GM19397 (cell line): ENCODE data around the gene MICALL2.
A peak's percentile ranks its signal among the peaks of the same experiment; 100 is the strongest.

Source experiments
- ATAC-seq: cut with Tn5 transposase; IDR thresholded peaks from one replicate; pipeline ENCODE4 v1.9.1; 2021; ENCODE audit warnings: mild to moderate bottlenecking, moderate library complexity; ENCODE audit not compliant: unreplicated experiment

MICALL2 gene

DNA sequence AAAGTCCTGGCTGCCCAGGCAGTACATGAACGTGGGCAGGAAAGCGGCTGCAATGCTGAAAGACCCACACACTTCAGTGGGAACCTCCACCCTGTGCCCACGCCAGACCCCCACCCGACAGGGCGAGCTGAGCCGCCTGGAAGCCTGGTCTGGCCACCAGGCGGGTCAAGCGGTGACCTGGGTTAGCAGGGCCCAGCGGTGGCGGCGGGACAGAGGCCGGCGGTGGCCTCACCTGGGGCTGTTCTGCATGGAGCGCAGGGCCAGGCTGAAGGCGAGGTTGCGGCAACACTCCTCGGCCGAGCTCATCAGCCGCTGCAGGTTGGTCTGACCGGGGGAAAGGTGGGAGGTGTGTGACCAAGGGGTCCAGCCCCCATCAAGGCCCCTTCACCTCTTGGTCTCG is 11.6 kb upstream of the MICALL2 start:
- no peak for ATAC-seq

DNA sequence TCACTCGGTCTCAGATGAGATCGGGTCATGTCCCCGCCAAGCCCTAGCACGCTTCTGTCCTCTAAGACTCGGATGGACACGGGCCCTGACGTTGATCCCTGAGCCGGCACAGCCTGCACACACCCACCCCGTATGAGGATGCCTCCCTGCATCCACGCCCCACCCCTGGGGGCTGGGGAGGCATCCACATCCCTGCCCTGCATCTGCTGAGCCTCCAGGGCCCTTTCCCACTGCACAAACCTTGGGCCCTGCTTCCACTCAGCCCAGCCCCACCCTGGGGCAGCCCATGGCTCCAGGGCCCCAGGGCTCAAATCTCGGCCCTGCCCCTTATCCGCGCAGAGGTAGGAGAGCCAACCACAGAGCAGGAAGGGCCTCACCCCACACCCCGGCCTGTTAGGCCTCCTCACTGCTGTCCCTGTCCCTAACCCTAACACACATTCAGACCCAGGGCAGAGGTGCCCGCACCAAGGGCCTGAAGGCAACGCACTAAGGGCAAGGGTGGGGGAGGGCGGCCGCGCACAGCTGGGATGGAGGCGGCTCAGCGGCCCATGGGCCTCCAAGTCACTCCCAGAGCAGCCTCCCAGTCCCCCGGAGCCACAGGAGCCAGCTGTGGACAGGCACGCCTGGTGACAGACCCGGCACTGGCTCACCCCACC is 9.5 kb upstream of the MICALL2 start:
- no peak for ATAC-seq

GRCh38 chr7:1468203-1468602 is 8.9 kb upstream of the MICALL2 start:
- ATAC-seq, result no peak

- ATAC-seq, result no peak
Measured at GRCh38 chr7:1466524-1467271, 7.4 kb upstream of the MICALL2 start.

DNA sequence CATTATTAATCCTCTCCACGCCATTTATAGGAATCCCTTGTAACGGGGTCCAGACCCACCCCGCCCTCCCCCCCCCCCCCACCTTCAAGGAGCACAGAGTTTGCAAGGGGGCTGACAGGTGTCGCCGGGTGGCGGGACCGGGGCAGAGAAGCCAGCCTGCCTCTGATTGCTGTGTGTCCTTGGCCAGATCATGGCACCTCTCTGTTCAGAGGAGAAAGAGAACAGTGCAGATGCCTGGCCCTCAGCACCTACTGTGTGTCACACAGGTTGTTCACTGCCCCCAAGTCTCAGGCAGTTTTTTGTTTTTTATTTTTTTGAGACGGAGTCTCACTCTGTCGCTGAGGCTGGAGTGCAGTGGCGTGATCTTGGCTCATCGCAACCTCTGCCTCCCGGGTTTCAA is 5.4 kb upstream of the MICALL2 start:
- no peak for ATAC-seq

GRCh38 chr7:1463676-1464223 is 4.5 kb upstream of the MICALL2 start:
- no peak for ATAC-seq

DNA sequence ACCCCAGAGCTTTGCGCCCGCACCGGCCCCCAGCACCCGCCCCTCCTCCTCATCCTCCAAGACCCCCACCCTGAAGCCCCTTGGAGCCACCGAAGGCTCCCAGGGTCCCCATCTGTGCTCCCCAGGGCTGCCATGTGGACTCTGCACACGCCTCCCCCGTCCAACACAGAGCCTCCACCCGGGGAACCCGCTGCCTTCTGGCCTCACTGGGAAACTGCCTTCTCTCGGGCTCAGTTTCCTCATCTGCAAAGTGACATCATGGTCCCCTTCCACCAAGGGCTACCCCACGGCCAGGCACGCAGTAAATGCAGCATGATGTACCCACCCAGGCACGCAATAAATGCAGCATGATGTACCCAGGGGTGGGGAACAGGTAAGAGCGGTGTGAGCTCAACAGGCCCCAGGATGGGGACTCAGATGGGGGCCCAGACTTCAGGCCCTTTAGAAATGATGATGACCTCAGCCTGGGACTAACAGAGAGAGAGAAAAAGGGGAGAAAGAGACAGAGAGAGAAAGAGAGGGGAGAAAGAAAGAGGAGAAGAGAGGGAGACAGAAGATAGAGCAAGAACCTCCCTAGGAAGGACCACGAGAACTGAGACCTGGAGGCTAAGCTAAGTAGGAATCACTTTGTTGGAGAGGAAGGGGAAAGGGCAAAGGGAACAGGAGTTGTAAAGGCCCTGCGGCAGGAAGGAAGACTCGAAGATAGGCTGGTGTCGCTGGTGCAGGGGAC is 2.5 kb upstream of the MICALL2 start:
- ATAC-seq, result no peak

DNA sequence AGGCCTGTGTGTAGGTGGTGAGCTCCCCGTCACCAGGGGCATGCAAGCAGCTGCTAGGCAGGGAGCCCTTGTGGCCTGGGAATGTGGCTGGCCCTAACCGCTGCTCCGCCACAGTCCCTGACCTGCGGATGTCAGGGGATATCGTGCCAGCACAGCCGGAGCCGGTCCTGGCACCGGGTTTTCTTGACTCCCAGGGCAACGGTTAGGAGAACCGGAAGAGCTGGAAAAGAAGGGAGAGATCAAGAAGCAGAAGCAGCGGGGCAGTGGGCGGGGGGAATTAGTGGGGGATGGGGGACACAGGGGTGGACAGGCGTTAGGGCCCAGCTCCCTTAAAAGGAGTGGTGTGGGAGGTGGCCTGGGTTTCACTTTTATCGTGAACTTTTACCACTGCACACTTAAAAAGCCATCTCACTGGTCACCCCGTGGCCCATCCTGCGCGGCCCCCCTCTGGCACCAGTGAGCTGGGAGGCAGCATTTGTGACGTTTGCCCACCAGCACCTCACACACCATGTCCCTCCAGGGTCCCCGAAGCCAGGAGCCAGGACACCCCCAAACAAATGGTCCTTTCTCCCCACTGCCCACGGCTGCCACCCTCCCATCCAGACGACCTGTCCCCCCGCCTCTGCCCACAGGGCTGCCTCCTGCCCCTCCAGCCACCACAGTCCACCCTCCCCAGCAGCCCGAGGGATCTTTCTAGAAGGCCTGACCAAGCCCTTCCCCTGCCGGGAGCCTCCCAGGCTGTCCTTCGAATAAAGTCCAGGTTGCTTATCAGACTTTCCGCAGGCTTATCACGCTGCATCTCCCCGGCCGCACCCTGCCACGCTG is 1.8 kb upstream of the MICALL2 start:
- ATAC-seq, result no peak

DNA sequence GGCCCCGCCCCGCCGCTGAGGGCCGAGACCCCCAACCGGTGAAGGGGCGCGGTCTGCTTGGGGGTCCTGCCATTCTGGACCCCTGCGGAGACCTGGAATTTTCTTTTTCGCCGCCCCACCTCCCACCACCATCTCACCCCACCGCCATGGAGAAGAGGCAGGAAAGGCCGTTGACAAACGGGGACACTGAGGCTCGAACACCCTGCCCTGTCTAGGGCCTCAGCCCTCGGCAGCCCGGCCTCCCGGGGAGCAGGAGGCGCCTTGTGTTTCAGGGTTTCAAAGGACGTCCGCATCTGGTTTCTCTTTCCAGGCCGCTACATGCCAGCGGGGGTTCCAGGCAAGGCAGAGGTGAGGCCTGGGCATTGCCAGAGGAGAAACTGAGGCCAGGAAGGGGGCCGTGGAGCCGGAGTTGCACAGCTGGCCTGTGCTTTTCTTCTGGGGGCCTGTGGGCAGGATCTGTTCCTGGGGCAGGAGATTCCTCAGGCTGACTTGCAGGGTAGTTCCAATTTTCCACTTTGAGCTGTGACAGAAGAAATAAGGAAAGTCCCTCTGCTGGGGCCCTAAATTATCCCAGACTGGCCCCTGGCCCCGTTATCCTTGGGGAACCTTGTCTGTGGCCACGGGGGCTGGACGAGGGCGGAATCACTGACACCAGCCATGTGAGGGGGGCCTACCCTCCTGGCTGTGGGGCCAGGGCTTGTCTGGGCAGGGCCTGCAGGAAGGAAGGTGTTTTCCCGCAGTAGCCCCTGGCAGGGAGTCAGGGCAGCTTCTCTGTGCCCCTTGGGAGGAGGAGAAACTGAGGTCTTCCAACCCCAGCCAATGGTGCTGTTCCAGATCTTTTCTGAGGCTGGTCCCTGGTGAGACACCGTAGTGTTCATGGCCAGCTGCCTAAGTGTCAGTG is 900 bp upstream of the MICALL2 start:
- no peak for ATAC-seq

DNA sequence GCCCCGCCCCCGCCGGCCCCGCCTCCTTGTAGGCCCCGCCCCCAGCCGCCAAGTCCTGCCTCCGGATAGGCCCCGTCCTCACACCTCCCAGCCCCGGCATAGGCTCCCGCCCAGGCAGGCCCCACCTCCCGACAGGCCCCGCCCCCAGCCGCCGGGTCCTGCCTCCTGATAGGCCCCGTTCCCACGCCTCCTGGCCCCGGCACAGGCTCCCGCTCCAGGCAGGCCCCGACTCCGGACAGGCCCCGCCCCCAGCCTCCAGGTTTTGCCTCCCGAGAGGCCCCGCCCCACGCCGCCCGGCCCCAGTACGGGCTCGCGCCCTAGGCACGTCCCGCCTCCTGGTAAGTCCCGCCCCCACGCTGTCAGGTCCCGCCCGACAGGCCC is 232 bp upstream of the MICALL2 start:
- peak; percentile 88 for ATAC-seq

DNA sequence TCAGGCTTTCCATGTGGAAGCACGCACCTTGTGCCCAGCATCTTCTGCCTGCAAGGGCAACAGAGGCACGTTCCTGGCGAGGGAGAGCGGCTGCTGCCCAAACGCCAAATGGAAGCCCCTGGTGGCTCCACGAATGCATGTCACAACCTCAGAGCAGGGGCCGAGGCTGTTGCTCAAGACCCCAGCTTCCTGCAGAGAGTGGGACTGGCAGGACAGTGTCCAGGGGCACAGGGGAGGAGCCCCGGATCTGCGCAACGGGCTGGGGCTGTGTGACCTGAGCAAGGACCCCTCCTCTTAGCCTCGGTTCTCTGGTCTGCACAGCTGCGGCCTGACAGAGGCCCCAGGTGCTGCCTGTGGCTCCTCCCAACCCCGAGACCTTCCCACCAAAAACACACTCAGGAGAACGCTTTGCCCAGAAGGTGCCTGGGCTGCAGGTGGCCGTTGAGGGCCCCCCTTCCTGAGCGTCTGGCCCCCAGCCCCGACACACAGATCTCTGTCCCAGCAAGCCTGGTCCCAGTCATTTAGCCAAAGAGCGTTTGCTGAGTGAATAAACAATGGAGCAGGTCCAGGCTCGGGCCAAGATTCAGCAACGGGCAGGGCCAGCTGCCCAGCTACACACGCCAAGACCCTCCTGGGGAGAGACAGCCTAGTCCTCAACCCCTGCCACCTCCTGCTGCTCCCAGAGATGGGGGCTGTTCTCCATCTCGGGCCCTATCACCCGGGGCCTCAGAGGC is 1.2 kb downstream of the MICALL2 start:
- ATAC-seq, result no peak

- ATAC-seq, result no peak
Measured at GRCh38 chr7:1457059-1457948, 2.0 kb downstream of the MICALL2 start.

DNA sequence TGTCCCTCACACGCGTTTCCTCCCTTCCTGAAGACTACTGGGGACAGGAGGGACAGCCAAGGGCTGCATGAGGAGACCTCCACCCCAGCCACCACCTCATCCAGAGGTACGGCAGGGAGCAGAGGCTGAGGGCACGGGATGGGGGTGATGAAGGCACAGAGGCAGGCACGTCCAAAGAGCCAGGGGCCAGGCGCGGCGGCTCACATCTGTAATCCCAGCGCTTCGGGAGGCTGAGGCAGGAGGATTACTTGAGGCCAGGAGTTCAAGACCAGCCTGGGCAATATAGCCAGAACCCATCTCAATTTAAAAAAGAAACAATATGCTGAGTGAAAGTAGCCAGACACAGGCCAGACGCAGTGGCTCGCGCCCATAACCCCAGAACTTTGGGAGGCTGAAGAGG is 3.3 kb downstream of the MICALL2 start:
- no peak for ATAC-seq

GRCh38 chr7:1455241-1455939 is 3.9 kb downstream of the MICALL2 start:
- no peak for ATAC-seq

- ATAC-seq, result no peak
Measured at GRCh38 chr7:1454542-1454941, 4.7 kb downstream of the MICALL2 start.

DNA sequence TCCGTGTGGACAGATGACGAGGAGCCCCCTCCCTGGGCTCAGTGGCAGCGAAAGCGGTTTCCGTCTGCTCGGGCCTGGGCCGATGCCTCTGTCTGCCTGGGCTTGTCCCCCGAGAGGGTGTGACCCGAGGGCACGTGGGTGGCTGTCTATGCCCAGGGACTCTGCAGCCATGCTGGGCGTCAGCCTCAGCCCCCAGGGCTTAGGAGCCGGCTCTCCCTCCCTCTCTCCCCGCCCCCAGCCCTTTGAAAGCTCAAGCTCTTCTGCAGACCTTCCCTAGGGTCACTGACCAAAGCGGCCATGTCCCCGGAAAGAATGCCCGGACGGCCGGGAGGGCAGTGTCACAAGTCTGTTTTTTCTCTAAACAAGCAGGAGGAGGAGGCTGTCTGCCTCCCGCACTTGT is 7.1 kb downstream of the MICALL2 start:
- ATAC-seq, result no peak

DNA sequence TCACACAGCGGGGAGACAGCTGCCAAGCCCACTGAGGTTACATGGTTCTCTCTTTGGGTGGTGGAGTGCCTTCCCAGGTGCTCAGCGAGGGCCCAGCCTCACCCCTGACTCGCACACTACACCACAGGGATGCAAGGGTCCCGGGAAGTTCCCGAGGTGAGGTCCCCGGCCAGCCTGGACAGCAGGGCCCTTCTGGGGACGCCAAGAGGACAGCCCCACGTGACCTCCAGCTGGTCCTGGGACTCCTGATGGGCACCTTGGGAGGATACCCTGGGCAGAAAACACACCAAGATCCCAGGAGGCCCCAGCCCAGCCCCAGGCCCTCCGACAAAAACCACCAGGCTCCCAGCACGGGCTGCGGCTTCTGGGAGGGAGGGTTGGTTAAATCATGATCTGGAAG is 8.3 kb downstream of the MICALL2 start:
- no peak for ATAC-seq

GRCh38 chr7:1450431-1450830 is 8.8 kb downstream of the MICALL2 start:
- no peak for ATAC-seq
